SIG-M5 treated with dmso at 0.1 percent for 504 hours (cell line): Measurements from ENCODE around the gene UBE4B.

Experiments used
- DNase-seq: peaks from one replicate; lab custom pipeline; 2025; ENCODE audit not compliant: unreplicated experiment; lab: John Stamatoyannopoulos, UW

The UBE4B gene

DNA sequence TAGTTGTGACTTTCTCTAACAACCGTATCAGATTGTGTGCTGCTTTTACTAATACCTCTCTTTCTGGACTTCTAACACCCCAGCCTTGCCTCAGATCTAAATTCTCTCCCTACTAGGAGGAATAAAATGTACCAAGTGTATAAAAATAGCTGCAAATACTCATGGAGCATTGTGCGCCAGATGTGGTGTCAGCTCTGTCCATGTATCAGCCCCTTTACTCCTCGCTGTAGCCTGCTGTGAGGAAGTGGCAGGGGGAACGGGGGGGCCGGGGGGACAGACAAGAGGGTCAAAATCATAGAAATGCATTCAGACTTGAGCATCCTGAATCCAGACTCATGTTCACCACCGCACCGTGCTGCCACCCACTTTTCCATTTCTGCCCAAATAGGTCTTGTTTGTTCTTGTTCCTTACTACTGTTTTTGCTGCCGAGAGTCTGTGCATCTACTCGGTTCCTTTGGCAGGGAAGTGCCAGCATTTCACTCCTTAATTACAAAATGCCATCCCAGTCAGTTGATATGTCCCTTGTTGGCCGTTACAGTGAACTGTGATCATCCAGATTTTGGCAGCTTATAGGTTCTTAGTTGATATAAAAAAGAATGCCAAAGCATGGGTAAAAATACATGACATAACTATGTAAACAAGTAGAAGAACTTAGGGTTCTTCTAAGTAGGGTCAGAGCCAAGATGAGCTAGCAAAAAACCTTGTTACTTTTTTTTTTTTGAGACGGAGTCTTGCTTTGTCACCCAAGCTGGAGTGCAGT is 76.4 kb downstream of the UBE4B start:
- no peak for DNase-seq

GRCh38 chr1:10113501-10113900 is 80.7 kb downstream of the UBE4B start:
- no peak for DNase-seq

DNA sequence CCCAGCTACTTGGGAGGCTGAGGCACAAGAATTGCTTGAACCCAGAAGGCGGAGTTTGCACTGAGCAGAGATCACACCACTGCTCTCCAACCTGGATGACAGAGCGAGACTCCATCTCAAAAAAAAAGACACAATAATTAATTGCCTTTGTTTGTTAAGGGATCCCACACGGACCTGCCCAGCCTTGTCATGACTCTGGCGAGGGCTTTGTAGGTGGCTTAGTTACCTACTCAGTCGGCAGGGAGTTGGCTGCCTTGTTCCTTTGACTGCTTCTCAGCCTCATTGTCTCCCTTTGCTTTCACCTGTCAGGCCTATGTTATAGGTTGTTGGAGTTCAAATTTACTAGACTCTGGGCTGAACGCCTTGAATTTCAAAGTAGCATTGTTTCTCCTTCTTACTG is 82.0 kb downstream of the UBE4B start:
- no peak for DNase-seq

- DNase-seq = no peak
Observed at GRCh38 chr1:10117132-10117531, 84.4 kb downstream of the UBE4B start.

DNA sequence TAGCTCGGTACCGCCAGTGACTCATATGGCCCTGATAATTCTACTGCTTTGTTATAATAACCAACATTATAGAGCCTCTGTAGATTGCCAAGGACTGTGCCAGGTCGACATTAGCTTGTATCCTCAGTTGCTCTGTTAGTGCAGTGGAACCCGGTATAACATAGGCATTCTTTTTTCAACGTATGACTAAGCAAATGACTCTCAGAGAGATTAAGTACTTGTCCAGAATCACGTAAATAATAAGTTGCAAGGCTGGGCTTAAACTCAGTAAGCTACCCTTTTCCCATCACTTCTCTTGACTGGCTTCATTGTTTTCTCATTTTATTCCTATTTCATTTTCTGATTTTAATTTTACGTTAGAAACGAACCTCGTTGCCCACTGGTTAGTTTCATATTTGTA is 85.1 kb downstream of the UBE4B start:
- DNase-seq = no peak

DNA sequence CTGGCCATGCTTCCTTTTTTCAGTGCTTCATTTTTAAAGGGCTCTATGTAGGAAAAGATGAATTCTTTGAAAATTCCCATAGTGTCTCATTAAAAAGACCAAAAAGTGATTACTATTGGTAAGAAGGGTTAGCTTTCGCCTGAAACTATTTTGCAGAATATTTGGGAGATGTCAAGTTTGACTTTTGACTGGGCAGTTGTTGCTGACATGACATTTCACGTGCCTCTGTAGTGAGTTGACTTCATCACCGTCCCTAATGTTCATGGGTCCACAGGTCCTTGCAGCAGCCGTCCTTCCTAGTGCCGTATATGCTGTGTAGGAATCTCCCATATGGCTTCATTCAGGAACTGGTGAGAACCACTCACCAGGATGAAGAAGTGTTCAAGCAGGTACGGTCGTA is 88.9 kb downstream of the UBE4B start:
- no peak for DNase-seq

- DNase-seq = peak; percentile 4
Observed at GRCh38 chr1:10122926-10123325, 90.2 kb downstream of the UBE4B start.

GRCh38 chr1:10128101-10128765 is 95.5 kb downstream of the UBE4B start:
- no peak for DNase-seq

DNA sequence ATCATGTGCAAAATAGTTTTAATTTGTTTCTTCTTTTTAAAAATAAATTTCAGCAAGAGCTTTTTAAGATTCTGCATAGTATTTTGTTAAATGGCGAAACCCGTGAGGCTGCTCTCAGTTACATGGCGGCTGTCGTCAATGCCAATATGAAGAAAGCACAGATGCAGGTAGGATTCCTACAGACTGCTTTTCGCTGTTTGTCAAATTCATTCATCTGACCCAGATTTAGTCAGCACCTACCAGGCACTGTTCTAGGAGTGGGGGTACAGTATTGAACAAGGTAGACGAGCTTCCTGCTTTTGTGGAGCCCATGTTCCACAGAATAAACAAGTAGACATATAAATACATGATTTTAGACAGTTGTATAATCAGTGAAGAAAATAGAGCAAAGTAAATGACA is 99.6 kb downstream of the UBE4B start:
- no peak for DNase-seq

DNA sequence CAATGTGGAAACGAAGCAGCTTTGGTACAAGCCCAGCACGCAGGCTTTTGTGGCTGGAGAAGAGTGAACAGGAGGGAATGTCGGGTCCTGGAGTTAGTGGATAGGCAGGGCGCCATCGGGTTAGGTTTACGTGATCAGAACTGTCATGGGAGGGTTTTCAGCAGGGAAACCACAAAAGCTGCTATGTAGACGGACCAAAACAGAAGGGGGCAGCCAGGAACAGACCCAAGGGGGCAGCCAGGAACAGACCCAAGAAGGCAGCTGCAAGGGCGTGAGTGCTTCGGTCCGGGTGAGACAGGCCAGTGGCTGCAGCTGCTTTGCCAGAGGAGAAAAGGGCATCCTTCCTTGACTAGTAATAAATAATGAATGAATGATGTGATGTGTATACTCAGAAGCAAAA is 100.1 kb downstream of the UBE4B start:
- no peak for DNase-seq

DNA sequence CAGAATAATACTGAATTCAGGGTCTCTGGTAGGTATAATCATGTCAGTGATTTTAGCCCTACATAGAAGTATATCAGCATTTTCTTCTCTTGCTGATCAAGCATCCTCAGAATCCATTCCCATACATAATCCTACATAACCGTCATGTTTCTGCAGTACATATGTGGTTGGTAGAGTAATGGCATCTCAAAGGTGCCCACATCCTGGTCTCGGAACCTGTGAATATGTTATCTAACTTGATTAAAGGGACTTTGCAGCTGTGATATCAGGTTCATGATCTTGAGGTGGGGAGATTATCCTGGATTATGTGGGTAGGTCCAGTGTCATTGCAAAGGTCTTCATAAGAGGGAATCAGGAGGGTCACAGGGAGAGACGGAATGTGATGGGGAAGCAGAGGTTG is 108.2 kb downstream of the UBE4B start:
- no peak for DNase-seq

GRCh38 chr1:10143961-10144485 is 111.3 kb downstream of the UBE4B start:
- DNase-seq = no peak

GRCh38 chr1:10146391-10146790 is 113.6 kb downstream of the UBE4B start:
- no peak for DNase-seq

DNA sequence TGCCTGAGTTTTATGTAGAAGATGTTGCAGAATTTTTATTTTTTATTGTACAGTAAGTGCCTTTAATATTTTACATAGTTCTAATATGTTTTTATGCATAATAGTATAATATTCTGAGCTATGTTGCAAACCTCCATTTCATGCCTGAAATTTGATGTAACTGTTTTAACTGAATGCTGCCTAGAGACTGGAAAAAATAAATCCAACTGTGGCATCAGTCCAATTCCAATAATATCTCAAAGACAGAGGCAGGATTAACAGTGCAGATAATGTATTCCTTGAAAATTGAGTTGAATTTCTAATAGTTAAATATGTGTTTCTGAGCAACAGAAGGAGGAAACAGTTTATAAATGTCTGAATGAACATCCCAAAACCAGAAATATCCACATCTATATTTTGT is 116.5 kb downstream of the UBE4B start:
- no peak for DNase-seq

GRCh38 chr1:10152709-10153284 is 120.0 kb downstream of the UBE4B start:
- DNase-seq = peak; percentile 21

GRCh38 chr1:10155087-10155712 is 122.4 kb downstream of the UBE4B start:
- no peak for DNase-seq

DNA sequence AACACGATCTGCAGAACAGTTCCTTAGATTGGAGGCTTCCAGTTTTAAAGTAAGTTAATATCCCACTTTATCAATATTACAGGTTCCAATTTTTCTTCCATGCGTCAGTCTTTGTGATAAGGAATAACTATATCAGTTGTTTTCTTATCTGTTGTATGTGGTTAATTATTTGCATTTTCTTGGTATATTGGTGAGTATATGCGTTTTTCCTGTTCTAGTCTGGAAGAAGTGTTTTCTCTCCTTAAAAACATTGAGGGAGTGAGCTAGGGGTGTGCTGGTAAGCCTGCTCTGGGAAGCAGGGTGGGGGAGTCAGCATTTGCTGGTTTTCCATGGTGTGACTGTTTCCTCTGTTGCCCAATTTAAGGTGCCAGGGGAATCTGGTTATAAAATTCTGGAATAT is 127.4 kb downstream of the UBE4B start:
- DNase-seq = no peak

DNA sequence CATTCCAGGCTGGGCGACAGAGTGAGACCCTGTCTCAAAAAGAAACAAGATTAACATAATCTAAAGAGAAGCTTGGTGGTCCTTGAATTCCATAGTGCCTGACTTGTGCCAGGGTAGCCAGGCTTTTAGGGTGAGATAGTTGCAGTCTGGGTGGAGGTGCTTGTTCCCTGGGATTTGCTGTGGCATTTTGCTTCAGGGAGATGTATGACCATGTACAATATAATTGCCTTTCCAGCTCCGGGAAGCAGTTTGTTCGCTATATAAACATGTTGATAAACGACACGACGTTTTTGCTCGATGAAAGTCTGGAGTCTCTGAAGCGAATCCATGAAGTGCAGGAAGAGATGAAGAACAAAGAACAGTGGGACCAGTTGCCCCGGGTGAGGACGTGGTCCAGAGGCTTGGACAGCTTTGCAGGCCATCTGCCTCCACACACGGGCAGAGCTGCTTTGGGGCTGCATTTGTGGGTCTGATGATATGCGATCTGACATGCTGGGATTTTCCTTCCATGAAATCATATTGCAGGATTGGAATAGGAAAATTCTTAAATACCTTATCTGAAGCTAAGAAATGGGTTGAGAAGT is 128.2 kb downstream of the UBE4B start:
- no peak for DNase-seq

- DNase-seq = no peak
Observed at GRCh38 chr1:10161541-10162290, 129.0 kb downstream of the UBE4B start.

GRCh38 chr1:10168912-10169514 is 136.3 kb downstream of the UBE4B start:
- no peak for DNase-seq
